Smooth muscle cell (in vitro differentiated cells): Measurements from ENCODE around the gene ICA1. TPM values are rescaled to one million over a fixed set of nuclear protein-coding genes. Genes with fewer than 3 reads are reported as not detected.

Source experiments
- DNase-seq: peaks from one replicate; lab custom pipeline; 2025; ENCODE audit not compliant: unreplicated experiment; lab: John Stamatoyannopoulos, UW
- H2AFZ ChIP-seq: fragments of 200-600 bp; sonication (generic); 2 replicates; pipeline ENCODE4 v1.6.0; 2016; ENCODE audit warnings: antibody characterized with exemption, low read depth, mild to moderate bottlenecking
- H3F3A ChIP-seq: fragments of 200-600 bp; sonication (generic); 2 replicates; pipeline ENCODE4 v1.6.0; 2017; ENCODE audit warnings: antibody characterized with exemption, low read depth
- H3K27ac ChIP-seq: fragments of 200-600 bp; sonication (generic); 2 replicates; pipeline ENCODE4 v1.5.1; 2016; ENCODE audit warnings: low read depth, mild to moderate bottlenecking
- H3K27me3 ChIP-seq: fragments of 200-600 bp; sonication (generic); 2 replicates; pipeline ENCODE4 v1.6.1; 2016; ENCODE audit warnings: low read depth, mild to moderate bottlenecking
- H3K36me3 ChIP-seq: fragments of 200-600 bp; sonication (generic); 2 replicates; pipeline ENCODE4 v1.5.1; 2016; ENCODE audit warnings: low read depth
- H3K4me1 ChIP-seq: fragments of 200-600 bp; sonication (generic); 2 replicates; pipeline ENCODE4 v1.5.1; 2016; ENCODE audit warnings: low read depth
- H3K4me2 ChIP-seq: fragments of 200-600 bp; sonication (generic); 2 replicates; pipeline ENCODE4 v1.6.0; 2016; ENCODE audit warnings: mild to moderate bottlenecking
- H3K4me3 ChIP-seq: fragments of 200-600 bp; sonication (generic); 2 replicates; pipeline ENCODE4 v1.5.1; 2016; ENCODE audit warnings: mild to moderate bottlenecking
- H3K79me2 ChIP-seq: fragments of 200-600 bp; sonication (generic); 2 replicates; pipeline ENCODE4 v1.6.0; 2016; ENCODE audit warnings: low read depth, mild to moderate bottlenecking
- H3K9ac ChIP-seq: fragments of 200-600 bp; sonication (generic); 2 replicates; pipeline ENCODE4 v1.6.0; 2016; ENCODE audit warnings: low read depth
- H3K9me3 ChIP-seq: fragments of 200-600 bp; sonication (generic); replicated peaks from 2 replicates; pipeline ENCODE4 v1.5.1; 2016; ENCODE audit warnings: low read depth
- H4K20me1 ChIP-seq: fragments of 200-600 bp; sonication (generic); 2 replicates; pipeline ENCODE4 v1.6.0; 2016; ENCODE audit warnings: low read depth
- CTCF ChIP-seq: fragments of 200-600 bp; sonication (generic); IDR thresholded peaks from 2 replicates; pipeline ENCODE4 v1.5.1; 2017; ENCODE audit warnings: borderline replicate concordance, mild to moderate bottlenecking, antibody characterized with exemption; ENCODE audit not compliant: insufficient read depth, poor library complexity, severe bottlenecking
- WGBS: methylation state at CpG from one replicate; pipeline ENCODE4 v1.1.7; 2016; ENCODE audit warnings: low lambda C conversion rate; 5-methylcytosine and 5-hydroxymethylcytosine counted together
- polyA plus RNA-seq: library from polyadenylated mRNA; unstranded; fragments of >200 nt; fragmentation: Nextera tagmentation; extraction: Ambion mirVana; gene quantifications from 2 replicates; pipeline ENCODE4 v1.2.1, GENCODE V29; 2016
- total RNA-seq: library from RNA; depleted of rRNA; stranded (reverse); fragments of >200 nt; gene quantifications from 2 replicates; pipeline ENCODE4 v1.2.3, GENCODE V29; 2014

The ICA1 gene
- total and polyA plus RNA-seq, 2 experiments from 2014 or later: 4.3 to 5.0 TPM

- no peaks in the 10 kb centered on the region for H4K20me1 ChIP-seq
- H3K9me3 ChIP-seq: no peaks in the 10 kb centered on the region
- no peaks in the 10 kb centered on the region for H3K4me1 ChIP-seq
- H3K4me2 ChIP-seq: no peak overlapping the region
- 86% methylated on average over 12 of the region's 12 CpGs for WGBS
- no peak overlapping the region for H2AFZ ChIP-seq
- no peaks in the 10 kb centered on the region for H3K79me2 ChIP-seq
- no peak overlapping the region for H3K27ac ChIP-seq
- H3F3A ChIP-seq: no peaks in the 10 kb centered on the region
- H3K4me3 ChIP-seq: no peak overlapping the region
- TF ChIP-seq CTCF: no peak
- H3K36me3 ChIP-seq: no peaks in the 10 kb centered on the region
- no peak overlapping the region for H3K9ac ChIP-seq
- no peaks in the 10 kb centered on the region for H3K27me3 ChIP-seq
- no peak for DNase-seq
These were observed 125.8 kb downstream of the ICA1 start for GRCh38 chr7:8136051-8136730.

- H3K79me2 ChIP-seq: no peaks in the 10 kb centered on the region
- no peak overlapping the region for H3K4me2 ChIP-seq
- H2AFZ ChIP-seq: no peak overlapping the region
- no peaks in the 10 kb centered on the region for H3F3A ChIP-seq
- no peak for DNase-seq
- TF ChIP-seq CTCF: no peak
- H3K4me3 ChIP-seq: no peak overlapping the region
- no peaks in the 10 kb centered on the region for H3K9me3 ChIP-seq
- no peaks in the 10 kb centered on the region for H3K27me3 ChIP-seq
- H3K9ac ChIP-seq: no peak overlapping the region
- H4K20me1 ChIP-seq: no peaks in the 10 kb centered on the region
- H3K27ac ChIP-seq: no peak overlapping the region
- H3K36me3 ChIP-seq: no peaks in the 10 kb centered on the region
- H3K4me1 ChIP-seq: no peaks in the 10 kb centered on the region
- 94% methylated on average over 3 of the region's 3 CpGs for WGBS
These were observed 126.5 kb downstream of the ICA1 start for GRCh38 chr7:8135417-8135816.

- H3K27me3 ChIP-seq: no peaks in the 10 kb centered on the region
- WGBS: 63% methylated on average over 10 of the region's 10 CpGs
These were observed 127.8 kb downstream of the ICA1 start for GRCh38 chr7:8134089-8134733.

More at GRCh38 chr7:8134089-8134733, 127.8 kb downstream of the ICA1 start:
- H3K79me2 ChIP-seq: no peaks in the 10 kb centered on the region
- H2AFZ ChIP-seq: no peak overlapping the region
- H3K4me3 ChIP-seq: no peak overlapping the region
- no peaks in the 10 kb centered on the region for H3K9me3 ChIP-seq
- H3K27ac ChIP-seq: no peak overlapping the region
- no peaks in the 10 kb centered on the region for H3F3A ChIP-seq
- H3K4me2 ChIP-seq: no peak overlapping the region
- no peak overlapping the region for H3K9ac ChIP-seq
- TF ChIP-seq CTCF: no peak
- H4K20me1 ChIP-seq: no peaks in the 10 kb centered on the region
- DNase-seq: no peak
- no peaks in the 10 kb centered on the region for H3K4me1 ChIP-seq
- H3K36me3 ChIP-seq: no peaks in the 10 kb centered on the region
